GM18907 (cell line): ENCODE data around the gene KCNQ4.

Source experiments
- ATAC-seq: cut with Tn5 transposase; IDR thresholded peaks from one replicate; pipeline ENCODE4 v1.9.1; 2021; ENCODE audit warnings: mild to moderate bottlenecking, moderate library complexity; ENCODE audit not compliant: unreplicated experiment

Gene KCNQ4

GRCh38 chr1:40754201-40754600 is 29.4 kb upstream of the KCNQ4 start:
- ATAC-seq: no peak

- no peak for ATAC-seq
Observed at GRCh38 chr1:40755067-40755466, 28.5 kb upstream of the KCNQ4 start.

- no peak for ATAC-seq
Observed at GRCh38 chr1:40756523-40756922, 27.1 kb upstream of the KCNQ4 start.

- ATAC-seq: no peak
Observed at GRCh38 chr1:40757084-40757483, 26.5 kb upstream of the KCNQ4 start.

GRCh38 chr1:40758004-40758403 is 25.6 kb upstream of the KCNQ4 start:
- no peak for ATAC-seq

GRCh38 chr1:40758578-40759343 is 24.8 kb upstream of the KCNQ4 start:
- no peak for ATAC-seq

GRCh38 chr1:40760984-40761383 is 22.6 kb upstream of the KCNQ4 start:
- no peak for ATAC-seq

GRCh38 chr1:40762144-40762923 is 21.3 kb upstream of the KCNQ4 start:
- peak; percentile 45 for ATAC-seq

GRCh38 chr1:40763742-40764532 is 19.6 kb upstream of the KCNQ4 start:
- no peak for ATAC-seq

GRCh38 chr1:40764981-40765380 is 18.6 kb upstream of the KCNQ4 start:
- ATAC-seq: no peak

GRCh38 chr1:40766017-40766416 is 17.6 kb upstream of the KCNQ4 start:
- no peak for ATAC-seq

GRCh38 chr1:40766560-40766959 is 17.0 kb upstream of the KCNQ4 start:
- ATAC-seq: no peak

GRCh38 chr1:40768146-40768990 is 15.2 kb upstream of the KCNQ4 start:
- no peak for ATAC-seq

GRCh38 chr1:40769815-40770214 is 13.8 kb upstream of the KCNQ4 start:
- ATAC-seq: no peak

- no peak for ATAC-seq
Observed at GRCh38 chr1:40770296-40771070, 13.1 kb upstream of the KCNQ4 start.

GRCh38 chr1:40772146-40772955 is 11.2 kb upstream of the KCNQ4 start:
- ATAC-seq: no peak

- ATAC-seq: no peak
Observed at GRCh38 chr1:40773748-40774265, 9.8 kb upstream of the KCNQ4 start.

GRCh38 chr1:40774266-40774998 is 9.2 kb upstream of the KCNQ4 start:
- ATAC-seq: no peak
